GM12892 (cell line): ENCODE measurements around the gene C1QA.

Experiments used
- POLR2A ChIP-seq: IDR thresholded peaks from 2 replicates; pipeline ENCODE4 v1.6.1; 2011; ENCODE audit warnings: low read depth, low read length, control low read depth
- TAF1 ChIP-seq: IDR thresholded peaks from 2 replicates; pipeline ENCODE4 v1.6.1; 2011; ENCODE audit warnings: low read depth, mild to moderate bottlenecking, control low read depth, low read length, borderline replicate concordance

DNA sequence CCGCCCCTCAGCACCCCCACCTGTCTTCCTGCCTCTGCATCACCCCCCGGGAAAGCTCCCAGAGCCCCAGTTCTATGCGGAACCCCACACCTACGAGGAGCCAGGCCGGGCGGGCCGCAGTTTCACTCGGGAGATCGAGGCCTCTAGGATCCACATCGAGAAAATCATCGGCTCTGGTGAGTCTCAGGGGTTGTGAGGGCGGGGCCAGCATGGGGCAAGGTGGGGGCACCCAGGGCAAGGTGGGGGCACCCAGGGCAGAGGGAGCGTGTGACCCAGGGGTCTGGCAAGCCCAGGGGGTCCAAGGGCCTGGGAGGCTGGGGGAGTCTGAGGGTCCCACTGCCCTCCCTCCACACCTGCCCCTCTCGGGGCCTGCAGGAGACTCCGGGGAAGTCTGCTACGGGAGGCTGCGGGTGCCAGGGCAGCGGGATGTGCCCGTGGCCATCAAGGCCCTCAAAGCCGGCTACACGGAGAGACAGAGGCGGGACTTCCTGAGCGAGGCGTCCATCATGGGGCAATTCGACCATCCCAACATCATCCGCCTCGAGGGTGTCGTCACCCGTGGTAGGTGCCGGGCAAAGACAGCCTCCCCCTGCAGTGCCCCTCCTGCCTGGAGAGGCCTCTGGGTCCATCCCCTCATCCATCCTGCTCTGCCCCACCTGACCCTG, 39.0 kb upstream of the C1QA start:
- TF ChIP-seq TAF1 (no peak), POLR2A (no peak)
